Activated gamma-delta T cell treated with anti-CD3 and anti-CD28 coated beads, Interleukin-2, amount 50 U/mL, for 16 hours (primary cell): ENCODE results near the gene TOMM7.
"Not testable (repeated sequence)": the region's sequence is repeated elsewhere in the genome, so short reads cannot be mapped to it uniquely, and the experiment has no call there.

Experiments
- DNase-seq: peaks from one replicate; pipeline ENCODE4 v3.0.0-alpha.2; 2020; ENCODE audit warnings: low read depth

Gene TOMM7

DNA sequence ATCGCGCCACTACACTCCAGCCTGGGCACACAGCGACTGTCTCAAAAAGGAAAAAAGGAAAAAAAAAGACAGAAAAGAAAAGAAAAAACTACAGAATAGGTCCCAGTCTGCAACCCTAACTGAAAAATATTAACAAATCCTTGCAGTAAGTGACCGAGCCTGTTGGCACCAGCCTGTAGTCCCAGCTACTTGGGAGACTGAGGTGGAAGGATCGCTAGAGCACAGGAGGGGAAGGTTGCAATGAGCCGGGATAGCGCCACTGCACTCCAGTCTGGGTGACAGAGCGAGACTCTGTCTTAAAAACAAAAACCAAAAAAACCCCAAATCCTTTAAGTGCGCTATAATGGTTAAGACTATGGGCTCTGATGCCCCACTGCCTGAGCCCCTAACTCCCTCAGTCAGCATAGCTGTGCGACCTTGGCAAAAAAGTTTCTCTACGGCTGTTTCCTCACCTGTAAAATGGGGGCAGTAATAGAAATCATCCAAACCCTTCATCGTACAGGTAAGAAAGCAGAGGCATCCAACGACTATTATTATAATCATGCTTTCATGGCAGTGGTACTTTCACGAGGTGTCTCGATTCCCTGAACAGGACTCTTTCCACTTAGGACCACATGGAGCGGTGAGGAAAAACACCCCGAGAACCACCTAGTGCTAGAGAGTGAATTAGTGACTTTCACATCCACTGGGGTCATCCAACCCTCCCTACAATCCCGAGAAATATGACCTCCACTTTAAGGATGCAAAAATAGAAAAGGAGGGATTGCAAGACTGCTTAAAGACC is 755 bp downstream of the TOMM7 start:
- DNase-seq = no peak

DNA sequence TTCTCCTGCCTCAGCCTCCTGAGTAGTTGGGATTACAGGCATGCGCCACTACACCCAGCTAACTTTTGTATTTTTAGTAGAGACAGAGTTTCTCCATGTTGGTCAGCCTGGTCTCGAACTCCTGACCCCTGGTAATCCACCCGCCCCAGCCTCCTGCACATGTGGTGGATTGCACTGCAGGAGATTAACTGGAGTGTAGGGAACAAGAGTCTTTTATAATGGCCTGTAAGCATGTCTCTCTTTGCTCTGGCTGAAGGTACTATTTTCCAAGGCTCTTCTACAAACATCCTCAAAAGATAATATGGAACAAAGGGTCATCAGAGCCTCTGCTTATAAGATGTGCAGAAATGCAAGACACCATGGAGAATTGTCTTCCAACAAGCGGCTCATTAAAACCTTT is 3.2 kb downstream of the TOMM7 start:
- DNase-seq = no peak

DNA sequence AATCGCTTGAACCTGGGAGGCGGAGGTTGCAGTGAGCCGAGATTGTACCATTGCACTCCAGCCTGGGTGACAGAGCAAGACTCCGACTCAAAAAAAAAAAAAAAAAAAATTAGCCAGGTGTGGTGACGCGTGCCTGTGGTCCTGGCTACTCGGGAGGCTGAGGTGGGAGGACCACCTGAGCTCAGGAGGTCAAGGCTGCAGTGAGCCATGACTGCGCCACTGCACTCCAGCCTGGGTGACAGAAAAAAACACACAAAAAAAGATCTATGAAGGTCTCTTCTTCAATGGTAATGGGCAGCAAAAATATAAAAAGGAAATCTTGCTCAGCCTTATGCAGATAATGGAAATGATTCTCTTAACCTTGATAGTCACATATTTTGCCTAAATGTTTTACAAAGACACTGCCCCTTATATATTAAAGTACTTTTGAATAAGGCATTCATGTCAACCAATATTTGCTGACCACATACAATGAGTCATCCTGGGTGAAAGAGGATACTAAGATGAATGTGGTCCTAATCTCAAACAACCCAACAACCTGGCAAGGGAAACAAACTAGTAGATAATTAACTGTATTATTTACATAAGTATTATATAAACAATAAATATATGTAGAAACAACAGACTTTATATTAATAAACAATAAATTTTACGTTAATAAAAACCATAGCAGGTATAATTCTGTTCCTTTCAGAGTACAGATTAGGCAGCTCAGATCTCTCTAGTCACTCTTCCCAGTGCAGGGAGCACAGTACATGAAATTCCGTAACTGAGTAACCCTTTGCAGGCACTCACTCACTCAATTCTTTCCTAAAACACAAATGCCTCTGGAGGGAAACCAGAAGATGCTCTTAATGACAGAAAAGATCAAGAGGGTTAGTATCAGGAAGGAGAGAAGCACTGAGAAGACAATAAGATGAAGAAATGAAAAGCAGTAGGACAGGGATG is 8.1 kb downstream of the TOMM7 start:
- DNase-seq = no peak

DNA sequence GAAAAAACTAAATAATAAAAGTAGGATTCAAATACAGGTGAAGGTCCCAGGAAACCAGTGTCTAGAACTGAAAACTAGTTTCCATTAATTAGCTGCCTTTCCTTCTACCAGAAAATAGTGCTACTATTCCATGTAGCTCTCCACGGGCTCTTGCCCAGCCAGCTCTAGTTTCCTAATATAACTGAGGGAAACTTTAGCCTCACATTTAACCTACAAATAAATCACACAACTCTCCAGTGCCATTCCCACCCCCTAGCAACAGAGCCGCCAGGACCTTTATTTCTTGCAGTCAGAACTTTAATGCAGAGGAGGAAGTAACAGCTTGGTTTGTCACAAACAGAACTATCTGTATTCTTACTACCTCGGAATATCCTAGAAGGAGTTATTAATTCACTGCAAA is 10.3 kb downstream of the TOMM7 start:
- no peak for DNase-seq

DNA sequence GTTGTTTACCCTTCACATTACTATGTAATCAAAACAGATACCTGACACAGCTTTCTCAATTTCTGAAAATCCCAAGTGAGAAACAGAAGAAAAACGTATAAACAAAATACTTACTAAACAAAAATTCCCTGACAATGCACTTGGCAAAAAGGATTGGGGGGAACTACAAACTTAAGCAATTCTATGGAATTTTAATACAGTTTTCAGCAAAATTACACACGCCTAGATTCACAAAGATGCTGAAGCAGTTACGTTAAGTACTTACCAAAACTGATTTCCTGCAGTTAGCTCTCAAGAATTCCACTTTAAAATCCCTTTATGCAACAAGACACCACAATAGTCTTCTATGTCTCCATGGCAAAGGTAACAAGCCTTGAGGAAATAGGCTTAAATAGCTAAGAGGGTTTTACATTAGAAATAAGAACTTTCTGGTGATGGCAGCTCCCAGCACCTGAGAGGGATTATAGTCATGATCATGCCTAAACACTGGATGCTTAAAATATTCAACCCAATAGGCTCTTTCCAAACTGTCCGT is 10.8 kb downstream of the TOMM7 start:
- DNase-seq = no peak

DNA sequence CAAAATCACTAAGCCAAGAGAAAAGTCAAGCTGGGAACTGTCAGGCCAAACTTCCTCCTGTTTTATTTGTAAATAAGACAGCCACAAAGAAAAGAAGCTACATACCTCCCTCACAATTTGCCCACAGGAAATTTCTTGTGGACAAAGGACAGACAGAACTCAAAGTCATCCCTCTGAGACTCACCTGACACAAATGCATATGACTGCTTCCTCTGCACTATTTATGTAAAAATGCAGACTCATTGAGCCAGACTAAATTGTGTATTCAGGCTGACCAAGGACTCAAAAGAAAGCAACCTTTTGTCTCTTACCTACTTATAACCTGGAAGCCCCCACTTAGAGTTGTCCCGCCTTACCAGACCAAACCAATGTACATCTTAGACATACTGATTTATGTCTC is 11.8 kb downstream of the TOMM7 start:
- DNase-seq = no peak

DNA sequence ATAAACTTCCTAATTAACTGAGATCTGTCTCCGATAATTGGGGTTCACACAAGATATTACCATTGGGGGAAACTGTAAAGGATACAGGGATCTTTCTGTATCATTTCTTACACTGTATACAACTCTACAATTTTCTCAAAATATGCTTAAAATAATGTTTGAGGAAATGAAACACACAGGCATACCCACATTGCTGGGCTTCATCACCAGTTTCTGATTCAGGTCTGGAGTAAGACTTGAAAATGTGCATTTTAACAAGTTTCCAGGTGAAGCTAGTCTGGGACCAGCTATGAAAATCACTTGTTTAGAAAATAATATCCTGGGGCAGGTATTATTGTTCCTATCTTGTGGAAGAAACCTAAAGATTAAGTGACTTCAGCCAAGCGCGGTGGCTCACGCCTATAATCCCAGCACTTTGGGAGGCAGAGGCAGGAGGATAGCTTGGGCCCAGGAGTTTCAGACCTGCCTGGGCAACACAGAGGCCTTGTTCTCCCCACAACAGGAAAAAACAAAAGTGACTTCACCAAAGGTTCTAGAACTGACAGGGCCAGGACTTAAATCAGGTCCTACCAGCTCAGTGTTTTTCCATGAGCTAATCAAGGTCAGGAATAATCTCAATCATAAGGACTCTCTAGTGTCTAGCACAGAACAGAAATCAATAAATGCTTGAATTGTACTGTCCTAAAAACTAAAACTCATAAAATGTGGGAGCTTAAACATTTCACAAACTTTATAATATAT is 12.6 kb downstream of the TOMM7 start:
- DNase-seq = no peak

DNA sequence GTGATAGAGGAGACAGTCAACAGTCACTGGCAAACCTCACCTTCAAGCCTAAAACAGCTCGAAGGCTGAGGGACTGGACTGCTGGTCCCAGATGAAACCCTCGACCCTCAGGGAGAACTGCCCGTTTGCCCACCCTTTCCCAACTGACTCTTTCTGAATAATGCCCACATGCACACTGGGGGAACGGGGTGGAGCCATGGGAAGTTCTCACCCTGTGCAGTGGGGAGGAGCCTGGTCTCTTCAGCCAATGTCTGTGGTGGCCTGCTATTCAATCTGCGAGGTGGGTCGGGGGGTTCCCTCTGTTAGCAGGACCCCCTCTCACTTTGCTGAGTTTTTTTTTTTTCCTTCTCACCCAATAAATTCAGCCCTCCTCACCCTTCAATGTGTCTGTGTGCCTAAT is 14.5 kb downstream of the TOMM7 start:
- no peak for DNase-seq

DNA sequence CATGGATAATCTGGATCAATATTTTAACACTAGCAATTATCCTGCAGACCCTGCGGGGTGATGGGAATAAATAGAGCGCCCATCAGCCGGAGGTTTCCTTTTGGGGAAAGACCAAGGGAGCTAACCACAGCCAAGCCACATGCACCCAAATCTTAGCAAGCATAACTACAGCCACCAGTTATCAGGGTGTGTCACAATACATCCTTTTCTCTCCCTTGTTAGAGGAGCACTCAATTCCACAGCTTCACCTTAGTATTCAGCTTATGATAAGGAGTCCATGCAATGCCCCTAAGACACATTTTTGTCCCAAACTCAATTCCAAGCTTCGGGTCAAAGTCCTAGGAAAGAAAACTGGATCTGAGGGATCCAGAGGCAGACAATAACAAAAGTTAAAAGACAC is 15.9 kb downstream of the TOMM7 start:
- no peak for DNase-seq

DNA sequence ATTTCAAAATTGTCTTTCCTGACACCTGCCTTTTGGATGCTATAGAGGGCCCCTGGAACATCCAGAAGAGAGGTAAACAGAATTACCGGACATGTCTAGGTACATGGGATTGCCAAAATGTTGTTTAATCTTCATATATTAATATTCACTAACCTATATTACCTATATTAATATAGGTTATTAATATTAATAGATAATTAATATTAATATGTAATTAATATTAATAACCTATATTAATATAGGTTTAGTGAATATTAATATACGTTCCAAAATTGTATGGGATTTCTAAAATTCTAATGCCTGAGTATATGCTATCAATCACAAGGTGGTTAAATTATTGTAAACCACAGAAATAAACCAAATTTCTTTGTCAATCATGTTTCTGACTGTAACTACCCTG is 17.4 kb downstream of the TOMM7 start:
- DNase-seq = no peak

DNA sequence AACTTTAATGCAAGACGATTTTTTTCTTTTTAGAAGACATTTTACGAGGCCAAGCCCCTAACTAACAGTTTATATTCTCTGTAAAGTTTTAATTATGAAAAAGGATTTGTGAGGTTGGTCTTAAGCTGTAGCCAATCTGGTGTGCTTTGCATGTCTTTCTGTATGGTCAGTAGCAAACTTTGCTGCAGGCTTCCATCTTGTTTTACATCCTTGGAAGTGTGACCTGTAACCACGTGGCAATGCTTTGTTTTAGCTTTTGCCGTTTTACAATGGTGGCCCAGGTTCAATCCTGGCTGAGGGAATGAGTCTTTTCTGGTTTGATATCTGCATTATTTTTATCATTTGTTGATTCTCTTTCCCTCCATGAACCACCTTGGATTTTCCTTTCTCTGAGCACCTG is 19.8 kb downstream of the TOMM7 start:
- DNase-seq = not testable (repeated sequence)

DNA sequence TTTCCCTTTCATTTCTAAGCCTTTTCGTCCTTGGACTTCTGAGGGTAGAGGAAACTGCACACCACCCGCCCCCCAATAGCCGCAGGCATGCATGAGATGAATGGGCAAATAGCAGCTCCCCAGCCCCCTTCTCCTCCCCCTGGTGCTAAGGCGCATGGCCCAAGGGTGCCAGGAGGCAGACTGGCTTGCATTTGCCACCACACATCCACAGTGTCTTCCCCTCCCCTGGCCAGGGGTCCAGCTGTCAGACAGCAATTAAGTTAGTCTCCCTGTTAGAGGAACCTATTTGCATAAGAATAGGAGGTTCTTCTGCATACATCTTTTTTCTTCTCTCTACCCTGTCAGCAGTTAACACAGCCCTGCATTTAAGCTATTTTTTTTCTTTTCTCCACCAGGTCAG is 20.2 kb downstream of the TOMM7 start:
- DNase-seq = no peak

DNA sequence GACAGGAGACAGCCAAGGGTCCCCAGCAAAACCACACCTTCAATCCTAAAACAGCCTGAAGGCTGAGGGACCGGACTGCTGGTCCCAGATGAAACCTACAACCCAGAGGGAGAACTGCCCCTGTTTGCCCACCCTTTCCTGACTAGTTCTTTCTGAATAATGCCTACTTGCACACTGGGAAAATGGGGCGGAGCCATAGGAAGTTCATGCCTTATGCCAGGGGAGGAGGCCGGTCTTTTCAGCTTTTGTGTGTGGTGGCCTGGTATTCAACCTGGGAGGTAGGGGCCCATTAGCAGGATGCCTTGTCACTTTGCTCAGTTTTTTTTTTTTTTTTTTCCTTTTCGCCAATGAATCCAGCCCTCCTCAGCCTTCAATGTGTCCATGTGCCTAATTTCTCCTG is 20.7 kb downstream of the TOMM7 start:
- DNase-seq = no peak

DNA sequence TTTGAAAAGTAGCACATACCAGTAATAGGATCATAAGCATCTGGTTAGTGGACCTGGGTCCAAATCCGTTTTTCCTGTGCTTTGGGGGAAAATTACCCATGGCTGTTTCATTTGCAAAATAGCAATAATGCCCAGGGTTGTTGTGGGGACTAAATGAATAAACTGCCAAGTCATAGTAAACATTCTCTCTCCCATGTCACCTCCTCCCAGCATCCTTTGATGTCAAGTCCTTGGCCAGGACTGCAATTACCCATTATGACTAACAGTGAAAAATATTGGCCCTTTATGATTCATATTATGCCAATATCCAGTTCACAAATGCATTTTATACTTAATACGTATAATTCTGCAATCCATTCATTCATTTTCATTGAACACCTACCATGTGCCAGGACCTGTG is 23.0 kb downstream of the TOMM7 start:
- DNase-seq = no peak

DNA sequence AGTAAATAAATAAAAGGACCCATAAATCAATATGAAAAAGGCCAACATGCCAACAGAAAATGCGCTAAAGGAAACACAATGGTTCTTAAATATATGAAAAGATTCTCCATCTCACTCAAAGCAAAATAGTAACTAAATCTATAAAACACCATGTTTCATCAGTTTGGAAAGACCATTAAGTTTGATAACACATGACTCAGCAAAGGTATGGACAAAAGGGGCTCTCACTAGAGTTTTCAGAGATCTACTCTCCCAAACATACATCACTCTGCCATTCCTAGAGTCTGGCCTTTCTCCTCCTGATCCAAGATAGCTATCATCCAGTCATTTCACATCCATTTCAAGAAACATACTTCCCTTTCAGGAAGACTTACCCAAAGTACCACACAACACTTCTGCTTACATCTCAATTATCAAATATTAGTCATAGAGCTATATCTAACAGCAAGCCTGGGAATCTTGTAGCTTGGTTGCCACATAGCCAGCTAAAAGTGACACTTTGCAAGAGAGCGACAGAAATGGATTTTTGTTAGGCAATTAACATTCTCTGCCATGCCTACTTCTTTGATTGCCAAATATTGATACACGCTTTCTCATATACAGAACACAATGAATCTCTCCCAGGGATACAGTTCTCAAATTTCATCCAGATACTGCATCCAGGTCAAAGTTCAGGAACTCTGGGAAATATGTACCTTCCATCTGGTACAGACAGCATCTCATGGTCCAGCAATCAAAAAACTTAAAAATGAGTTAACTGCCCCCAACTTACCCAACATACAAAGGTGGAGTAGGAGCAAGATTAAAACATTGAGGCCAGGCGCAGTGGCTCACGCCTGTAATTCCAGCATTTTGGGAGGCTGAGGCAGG is 28.8 kb downstream of the TOMM7 start:
- no peak for DNase-seq

DNA sequence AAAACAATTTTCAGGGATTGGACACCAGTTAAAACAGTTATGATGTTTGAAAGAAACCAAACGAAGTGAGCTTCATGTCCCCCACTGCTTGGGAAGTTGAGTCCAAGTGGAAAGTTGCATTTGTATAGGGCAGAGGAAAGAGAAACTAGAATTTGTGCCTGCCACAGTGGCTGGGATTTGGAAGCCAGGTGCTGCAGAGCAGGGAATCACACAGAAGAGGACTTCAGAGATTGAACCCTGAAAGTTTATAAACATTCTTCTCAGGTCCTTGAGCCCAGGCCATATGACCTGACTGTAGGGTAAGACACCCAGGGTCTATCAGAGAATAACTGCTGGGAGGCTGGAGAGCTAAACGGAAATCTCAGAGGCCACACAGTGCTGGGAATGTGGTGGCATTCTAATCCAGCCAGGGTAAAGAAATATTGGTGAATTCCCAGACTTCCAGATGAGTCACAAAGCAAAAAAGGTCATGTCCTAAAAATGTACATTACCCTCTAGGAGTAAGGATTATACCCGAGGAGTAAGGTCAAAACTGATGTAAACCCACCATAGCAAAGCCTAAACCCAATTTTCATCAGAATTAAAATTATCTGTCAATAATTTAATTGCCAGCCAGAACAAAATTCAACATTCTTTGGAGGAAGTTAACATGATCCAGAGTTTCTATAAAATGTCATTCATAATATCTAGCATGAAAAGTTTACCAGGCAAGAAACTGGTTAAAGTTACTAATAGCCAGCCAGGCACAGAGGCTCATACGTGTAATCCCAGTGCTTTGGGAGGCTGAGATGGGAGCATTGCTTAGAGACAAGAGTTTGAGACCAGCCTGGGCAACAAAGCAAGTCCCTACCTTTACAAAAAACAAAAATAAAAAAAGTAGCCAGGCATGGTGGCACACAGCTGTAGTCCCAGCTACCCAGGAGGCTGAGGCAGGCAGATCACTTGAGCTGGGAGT is 31.2 kb downstream of the TOMM7 start:
- DNase-seq = no peak

DNA sequence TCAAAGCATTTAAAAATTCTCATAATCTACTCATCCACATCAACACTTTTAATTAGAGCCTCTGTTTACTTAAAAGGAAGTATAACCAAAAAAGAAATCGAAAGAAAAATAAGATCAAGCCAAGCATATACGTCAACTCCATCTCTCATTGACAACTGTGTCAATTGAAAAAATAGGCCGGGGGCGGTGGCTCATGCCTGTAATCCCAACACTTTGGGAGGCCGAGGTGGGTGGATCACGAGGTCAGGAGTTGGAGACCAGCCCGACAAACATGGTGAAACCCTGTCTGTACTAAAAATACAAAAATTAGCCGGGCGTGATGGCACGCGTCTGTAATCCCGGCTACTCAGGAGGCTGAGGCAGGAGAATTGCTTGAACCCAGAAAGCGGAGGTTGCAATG is 32.0 kb downstream of the TOMM7 start:
- not testable (repeated sequence) for DNase-seq

DNA sequence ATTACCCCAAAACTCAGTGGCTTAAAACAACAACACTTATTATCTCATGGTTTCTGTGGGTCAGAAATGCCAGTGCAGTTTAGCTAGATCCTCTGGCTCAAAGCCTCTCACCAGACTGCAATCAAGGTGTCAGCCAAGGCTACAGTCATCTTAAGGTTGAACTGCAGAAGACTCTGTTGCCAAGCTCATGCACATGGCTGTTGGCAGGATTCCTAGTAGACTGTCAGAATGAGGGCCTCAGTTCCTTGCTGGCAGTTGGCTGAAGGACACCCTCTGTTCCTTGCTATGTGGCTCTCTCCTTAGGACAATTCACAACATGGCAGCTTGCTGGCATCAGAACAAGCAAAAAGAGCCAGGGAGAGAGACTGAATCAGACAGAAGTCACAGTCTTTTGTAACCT is 34.7 kb downstream of the TOMM7 start:
- DNase-seq = no peak

DNA sequence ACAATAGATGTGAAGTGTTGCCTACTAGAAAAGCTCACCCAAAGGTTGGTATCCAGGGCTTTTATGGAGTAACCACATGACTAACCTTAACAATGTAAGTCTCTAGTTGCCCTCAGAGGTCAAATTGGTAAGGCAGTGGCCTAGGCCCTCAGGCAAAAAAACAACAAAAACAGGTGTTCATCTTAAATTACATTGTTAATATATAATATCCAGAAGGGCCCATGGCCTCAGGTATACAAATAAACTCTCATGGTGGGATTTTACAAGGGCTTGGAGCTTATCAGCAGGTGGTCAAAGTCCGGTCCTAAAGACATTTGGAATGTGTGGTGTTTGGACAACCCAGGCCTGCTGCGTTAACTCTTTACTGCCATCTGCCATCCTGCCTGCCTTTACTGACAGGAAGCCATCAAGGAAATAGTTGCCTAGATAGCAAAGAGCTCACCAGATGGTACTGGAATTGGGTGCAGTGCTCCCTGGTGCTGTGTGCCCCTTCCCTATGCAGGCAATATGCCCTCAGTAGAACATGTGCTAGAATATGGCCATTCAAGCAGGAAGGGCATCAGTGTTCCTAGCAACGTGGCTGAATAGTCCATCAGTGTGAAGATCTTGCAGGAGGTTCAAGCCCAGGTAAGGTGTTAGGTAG is 36.2 kb downstream of the TOMM7 start:
- no peak for DNase-seq

DNA sequence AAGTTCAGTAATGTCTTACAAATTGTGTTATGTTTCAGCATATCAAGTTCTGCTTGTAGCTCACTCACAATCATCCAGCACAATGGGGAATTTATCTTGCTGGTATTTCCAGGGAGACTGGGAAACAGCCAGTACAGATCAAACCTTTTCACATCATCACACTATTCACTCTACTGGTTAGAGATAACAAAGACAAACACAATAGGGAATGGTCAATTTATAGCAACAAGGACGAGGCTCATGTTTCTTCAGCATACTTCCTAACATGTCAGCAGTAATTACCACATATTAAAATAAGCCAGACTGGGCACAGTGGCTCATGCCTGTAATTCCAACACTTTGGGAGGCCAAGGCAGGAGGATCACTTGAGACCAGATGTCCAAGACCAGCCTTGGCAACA is 38.3 kb downstream of the TOMM7 start:
- no peak for DNase-seq
